Stimulated activated CD8-positive, alpha-beta memory T cell treated with anti-CD3 and anti-CD28 coated beads, Interleukin-7, amount 100 ng/mL, for 48 hours (primary cell): ENCODE results near the gene ABLIM2.

ENCODE experiments used
- DNase-seq, 2 donors: peaks; one replicate each; pipeline ENCODE4 v3.0.0-alpha.2; 2020; ENCODE audit warnings: low read depth in 1 of 2; ENCODE audit errors: extremely low read depth in 1 of 2

The ABLIM2 gene

GRCh38 chr4:7970361-7970946 is 188.2 kb downstream of the ABLIM2 start:
- DNase-seq = no peak

GRCh38 chr4:7968262-7968896 is 190.2 kb downstream of the ABLIM2 start:
- DNase-seq = no peak

DNA sequence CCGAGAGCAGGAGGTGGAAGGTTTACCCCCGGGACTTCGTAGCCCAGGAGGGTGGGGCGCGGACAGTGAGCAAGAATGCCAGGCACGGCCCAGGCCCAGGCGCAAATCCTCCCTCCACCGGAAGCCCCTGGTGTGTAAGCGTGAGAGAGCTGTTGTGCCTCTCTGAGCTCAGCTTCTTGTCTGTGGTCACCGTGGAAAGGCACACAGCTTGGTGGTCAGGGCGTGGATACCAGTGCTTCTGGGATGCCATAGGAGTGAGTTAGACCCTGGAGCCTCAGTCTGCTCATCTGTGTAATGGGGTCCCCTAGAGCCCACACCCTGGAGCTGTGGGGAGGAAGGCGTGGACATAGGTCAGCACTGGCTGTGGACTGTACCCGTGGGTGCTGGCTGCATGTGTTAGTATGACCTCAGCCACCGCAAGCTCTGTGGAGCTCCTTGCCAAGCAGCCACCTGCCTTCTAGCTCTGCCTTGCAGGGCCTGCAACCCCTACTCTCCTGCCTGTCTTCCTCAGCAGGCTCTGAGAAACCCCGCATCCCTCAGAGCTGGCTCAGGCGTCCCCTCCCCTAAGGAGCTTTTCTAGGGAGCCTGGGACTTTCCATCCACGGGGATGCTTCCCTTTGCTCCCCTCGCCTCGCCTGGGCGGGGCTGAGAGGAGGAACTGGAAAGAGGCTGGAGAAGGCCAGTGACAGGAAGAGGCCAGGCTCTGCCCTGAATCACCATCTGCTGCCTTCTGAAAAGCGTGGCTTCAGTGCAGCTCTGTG is 190.9 kb downstream of the ABLIM2 start:
- DNase-seq = no peak

DNA sequence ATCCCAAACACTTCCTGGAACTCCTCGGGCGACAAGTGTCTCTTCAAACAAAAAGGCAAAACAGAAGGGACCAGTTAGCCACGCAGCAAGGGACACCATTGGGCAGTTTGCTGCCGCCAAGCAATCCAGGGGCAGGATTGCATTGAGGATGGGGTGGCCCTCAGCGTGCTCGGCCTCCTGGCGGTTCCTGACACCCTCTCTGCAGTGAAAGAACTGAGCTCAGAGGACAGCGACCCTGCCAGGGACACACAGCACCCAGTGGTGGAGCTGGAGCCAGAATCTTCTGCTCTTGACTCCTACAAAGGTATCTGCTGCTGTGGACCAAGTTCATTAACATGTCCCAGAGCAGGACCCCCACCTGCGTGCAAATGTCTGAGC is 191.6 kb downstream of the ABLIM2 start:
- no peak for DNase-seq

GRCh38 chr4:7966281-7967062 is 192.1 kb downstream of the ABLIM2 start:
- no peak for DNase-seq

- no peak for DNase-seq
Measured at GRCh38 chr4:7964890-7965662, 193.5 kb downstream of the ABLIM2 start.

DNA sequence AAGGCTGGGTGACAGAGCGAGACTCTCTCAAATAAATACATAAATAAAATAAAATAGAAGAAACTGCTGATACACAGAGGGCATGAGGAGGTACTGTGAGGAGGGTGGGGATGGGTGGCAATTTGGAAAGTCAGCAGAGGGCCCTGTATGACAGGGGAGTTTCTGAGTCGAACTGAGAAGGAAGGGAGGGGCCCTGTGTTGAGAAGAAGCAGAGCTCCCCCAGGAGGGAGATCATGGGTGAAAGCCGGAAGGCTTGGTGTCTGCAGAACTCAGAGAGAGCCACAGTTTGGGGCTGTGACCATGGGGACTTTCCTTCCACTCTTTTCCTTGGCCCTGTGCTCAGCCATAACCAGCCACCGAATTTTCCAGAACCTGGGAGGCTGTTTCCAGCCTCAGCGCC is 194.2 kb downstream of the ABLIM2 start:
- DNase-seq = peak in 1 of 2 donors; percentile 51

DNA sequence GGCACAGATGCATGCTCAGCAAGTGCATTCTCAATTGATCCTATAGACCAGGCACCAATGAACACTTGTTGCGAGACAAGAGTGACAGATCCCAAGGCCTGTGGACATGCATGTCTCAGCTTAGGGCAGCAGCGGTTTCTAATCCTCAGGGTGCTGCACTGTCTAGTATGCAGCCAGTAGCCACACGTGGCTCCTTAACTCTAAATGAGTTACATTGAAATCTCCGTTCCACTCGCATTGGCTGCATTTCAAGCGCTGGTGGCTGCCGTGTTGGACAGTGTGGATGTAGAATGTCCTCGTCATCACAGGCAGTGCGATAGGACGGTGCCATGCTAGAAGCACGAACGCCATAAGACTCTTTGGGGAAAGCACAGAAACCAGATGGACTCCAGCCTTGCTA is 194.9 kb downstream of the ABLIM2 start:
- DNase-seq = no peak

- DNase-seq = no peak
Measured at GRCh38 chr4:7962609-7963508, 195.8 kb downstream of the ABLIM2 start.

GRCh38 chr4:7960790-7961655 is 197.6 kb downstream of the ABLIM2 start:
- DNase-seq = peak; percentile 65 to 87

- DNase-seq = peak in 1 of 2 donors; percentile 51
Measured at GRCh38 chr4:7960017-7960789, 198.4 kb downstream of the ABLIM2 start.

DNA sequence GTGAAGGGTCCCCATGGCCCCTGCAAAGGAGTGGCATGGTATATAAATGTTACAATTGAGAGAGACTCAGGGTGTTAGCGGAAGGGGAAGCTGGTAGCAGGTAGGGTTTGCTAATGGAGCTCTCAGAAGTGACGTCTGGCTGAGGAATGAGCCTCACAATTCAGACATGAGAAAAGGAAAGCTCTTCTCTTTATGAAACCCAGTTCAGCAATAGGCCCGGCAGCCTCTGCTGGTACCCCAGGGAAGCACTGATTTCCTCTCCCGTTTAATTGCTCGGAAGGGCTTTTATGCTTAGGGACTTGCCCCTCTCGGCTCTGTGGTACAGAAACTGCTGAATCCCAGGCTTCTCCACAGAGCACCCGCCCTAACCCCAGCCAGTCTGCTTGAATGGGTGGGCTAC is 199.5 kb downstream of the ABLIM2 start:
- DNase-seq = no peak

- no peak for DNase-seq
Measured at GRCh38 chr4:7956934-7957656, 201.5 kb downstream of the ABLIM2 start.

- DNase-seq = no peak
Measured at GRCh38 chr4:7956270-7956808, 202.3 kb downstream of the ABLIM2 start.

DNA sequence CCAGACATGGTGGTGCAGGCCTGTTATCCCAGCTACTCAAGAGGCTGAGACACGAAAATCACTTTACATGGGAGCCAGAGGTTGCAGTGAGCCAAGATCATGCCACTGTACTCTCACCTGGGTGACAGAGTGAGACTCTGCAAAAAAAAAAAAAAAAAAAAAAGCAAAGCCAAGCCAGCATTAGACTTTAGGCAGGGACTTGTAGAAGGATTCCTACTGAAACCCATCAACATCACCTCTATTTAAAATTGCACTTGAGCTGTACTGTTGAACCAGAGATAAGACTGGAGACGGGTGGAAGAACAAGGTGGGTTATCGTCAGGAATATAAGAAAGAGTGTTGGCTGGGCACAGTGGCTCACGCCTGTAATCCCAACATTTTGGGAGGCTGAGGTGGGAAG is 203.2 kb downstream of the ABLIM2 start:
- no peak for DNase-seq

GRCh38 chr4:7952615-7953014 is 206.0 kb downstream of the ABLIM2 start:
- no peak for DNase-seq
